HG02852 (cell line): ENCODE data around the gene EML4.
A peak's percentile ranks its signal among the peaks of the same experiment; 100 is the strongest.
"Not testable (repeated sequence)": the region's sequence is repeated elsewhere in the genome, so short reads cannot be mapped to it uniquely, and the experiment has no call there.

ENCODE experiments used
- ATAC-seq: cut with Tn5 transposase; IDR thresholded peaks from one replicate; pipeline ENCODE4 v1.9.1; 2021; ENCODE audit warnings: mild to moderate bottlenecking, moderate library complexity; ENCODE audit not compliant: unreplicated experiment

EML4 gene

GRCh38 chr2:42347518-42347917 is 178.4 kb downstream of the EML4 start:
- ATAC-seq = not testable (repeated sequence)

- ATAC-seq = no peak
Observed at GRCh38 chr2:42348113-42348805, 179.1 kb downstream of the EML4 start.

GRCh38 chr2:42350434-42351063 is 181.4 kb downstream of the EML4 start:
- ATAC-seq = no peak

GRCh38 chr2:42351864-42352263 is 182.7 kb downstream of the EML4 start:
- no peak for ATAC-seq

- no peak for ATAC-seq
Observed at GRCh38 chr2:42353792-42354429, 184.8 kb downstream of the EML4 start.

- ATAC-seq = no peak
Observed at GRCh38 chr2:42359304-42359964, 190.3 kb downstream of the EML4 start.

GRCh38 chr2:42359965-42360483 is 190.9 kb downstream of the EML4 start:
- no peak for ATAC-seq

- no peak for ATAC-seq
Observed at GRCh38 chr2:42360493-42360889, 191.3 kb downstream of the EML4 start.

GRCh38 chr2:42360890-42361727 is 192.0 kb downstream of the EML4 start, which contains the start of gene COX7A2L:
Gene COX7A2L (minus strand): TSS chr2:42361217. CDS start chr2:42361161, 56 bp downstream.
- ATAC-seq = peak; percentile 87

- no peak for ATAC-seq
Observed at GRCh38 chr2:42361728-42362283, 192.7 kb downstream of the EML4 start.

GRCh38 chr2:42363413-42363812 is 194.3 kb downstream of the EML4 start:
- no peak for ATAC-seq

GRCh38 chr2:42364658-42365057 is 195.5 kb downstream of the EML4 start:
- ATAC-seq = no peak

- ATAC-seq = no peak
Observed at GRCh38 chr2:42366411-42366810, 197.3 kb downstream of the EML4 start.

GRCh38 chr2:42367835-42368234 is 198.7 kb downstream of the EML4 start:
- ATAC-seq = no peak

- ATAC-seq = no peak
Observed at GRCh38 chr2:42368817-42369531, 199.8 kb downstream of the EML4 start.

GRCh38 chr2:42369532-42370229 is 200.5 kb downstream of the EML4 start:
- ATAC-seq = no peak

GRCh38 chr2:42371611-42372473 is 202.7 kb downstream of the EML4 start:
- ATAC-seq = no peak
